Upper lobe of left lung (tissue), 4 donors: Measurements from ENCODE around the gene SLC5A4.

Experiments used
- POLR2A ChIP-seq, 4 donors: fragments of 450-650 bp; IDR thresholded peaks; one replicate each; pipeline ENCODE4 v1.5.1; 2016 to 2017; ENCODE audit warnings: antibody characterized with exemption in 4 of 4, mild to moderate bottlenecking in 2 of 4
- POLR2AphosphoS5 ChIP-seq, 2 donors: sonication (generic); formaldehyde crosslinking; IDR thresholded peaks; one replicate each; pipeline ENCODE4 v1.5.1; 2017; ENCODE audit warnings: antibody characterized with exemption in 2 of 2
- TF ChIP-seq, protein P1 (sequence below), 6 experiments: fragments of 450-650 bp in 4 of 6; fragments of 200-600 bp in 2 of 6; sonication (generic) in 2 of 6; IDR thresholded peaks; one replicate each; pipeline ENCODE4 v1.5.1; 2016 to 2019; ENCODE audit warnings: antibody characterized with exemption in 6 of 6

DNA sequence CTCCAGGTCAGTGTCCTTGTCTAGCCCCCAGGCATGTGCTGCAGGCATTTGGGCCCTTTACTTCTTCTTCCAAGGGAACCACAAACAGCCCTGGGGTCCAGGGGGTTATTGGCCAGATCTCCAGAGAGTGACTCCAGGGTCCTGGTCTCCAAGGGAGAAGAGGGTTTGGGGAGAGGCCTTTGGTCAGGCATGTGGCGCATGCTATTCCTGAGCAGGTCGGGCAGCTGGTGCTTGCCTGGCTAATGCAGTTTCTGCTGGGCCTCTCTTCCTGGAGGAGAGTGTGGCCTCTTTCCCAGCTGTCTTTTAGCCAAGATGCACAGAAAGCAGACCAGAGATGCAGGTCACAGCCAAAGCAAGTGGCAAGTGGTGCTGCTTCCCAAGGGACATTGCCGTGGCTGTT is 46.5 kb downstream of the SLC5A4 start:
- TF ChIP-seq POLR2AphosphoS5 (IDR thresholded peaks at IDR 0.05) = no peak
- TF ChIP-seq, protein P1, sequence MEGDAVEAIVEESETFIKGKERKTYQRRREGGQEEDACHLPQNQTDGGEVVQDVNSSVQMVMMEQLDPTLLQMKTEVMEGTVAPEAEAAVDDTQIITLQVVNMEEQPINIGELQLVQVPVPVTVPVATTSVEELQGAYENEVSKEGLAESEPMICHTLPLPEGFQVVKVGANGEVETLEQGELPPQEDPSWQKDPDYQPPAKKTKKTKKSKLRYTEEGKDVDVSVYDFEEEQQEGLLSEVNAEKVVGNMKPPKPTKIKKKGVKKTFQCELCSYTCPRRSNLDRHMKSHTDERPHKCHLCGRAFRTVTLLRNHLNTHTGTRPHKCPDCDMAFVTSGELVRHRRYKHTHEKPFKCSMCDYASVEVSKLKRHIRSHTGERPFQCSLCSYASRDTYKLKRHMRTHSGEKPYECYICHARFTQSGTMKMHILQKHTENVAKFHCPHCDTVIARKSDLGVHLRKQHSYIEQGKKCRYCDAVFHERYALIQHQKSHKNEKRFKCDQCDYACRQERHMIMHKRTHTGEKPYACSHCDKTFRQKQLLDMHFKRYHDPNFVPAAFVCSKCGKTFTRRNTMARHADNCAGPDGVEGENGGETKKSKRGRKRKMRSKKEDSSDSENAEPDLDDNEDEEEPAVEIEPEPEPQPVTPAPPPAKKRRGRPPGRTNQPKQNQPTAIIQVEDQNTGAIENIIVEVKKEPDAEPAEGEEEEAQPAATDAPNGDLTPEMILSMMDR (IDR thresholded peaks at IDR 0.05) = no peak
- TF ChIP-seq POLR2A (IDR thresholded peaks at IDR 0.05) = no peak
